Esophagus muscularis mucosa (tissue), 4 donors: ENCODE results near the gene CGB1. TPM values are rescaled to one million over a fixed set of nuclear protein-coding genes. Genes with fewer than 3 reads are reported as not detected.

Experiments
- DNase-seq: peaks from one replicate; pipeline ENCODE4 v3.0.0-alpha.2; 2017; ENCODE audit errors: extremely low spot score
- H3K27ac ChIP-seq, 4 donors: fragments of 200-600 bp; sonication (generic); replicated peaks in 1 of 4; 1 replicate in 3 of 4; 2 replicates in 1 of 4; pipeline ENCODE4 v1.5.1; 2016 to 2019; ENCODE audit warnings: mild to moderate bottlenecking in 1 of 4
- H3K27me3 ChIP-seq, 4 donors: fragments of 200-600 bp; sonication (generic); one replicate each; pipeline versions ENCODE4 v1.5.1 to v1.6.0; 2016 to 2019
- H3K36me3 ChIP-seq, 4 donors: fragments of 200-600 bp; sonication (generic); one replicate each; pipeline ENCODE4 v1.5.1; 2016 to 2019
- H3K4me1 ChIP-seq, 4 donors: fragments of 200-600 bp; sonication (generic); one replicate each; pipeline ENCODE4 v1.5.1; 2016 to 2019
- H3K4me3 ChIP-seq, 4 donors: fragments of 200-600 bp; sonication (generic); 1 replicate in 2 of 4; 2 replicates in 2 of 4; pipeline ENCODE4 v1.5.1; 2016 to 2019; ENCODE audit warnings: mild to moderate bottlenecking in 4 of 4, moderate library complexity in 1 of 4
- H3K9me3 ChIP-seq, 4 donors: fragments of 200-600 bp; sonication (generic); 1 replicate in 3 of 4; 2 replicates in 1 of 4; pipeline ENCODE4 v1.5.1; 2016 to 2019
- EP300 ChIP-seq: sonication (generic); formaldehyde crosslinking; IDR thresholded peaks from one replicate; pipeline ENCODE4 v1.6.1; 2017; ENCODE audit warnings: antibody characterized with exemption
- POLR2A ChIP-seq: fragments of 450-650 bp; IDR thresholded peaks from one replicate; pipeline ENCODE4 v1.6.1; 2017; ENCODE audit warnings: antibody characterized with exemption, moderate library complexity, mild to moderate bottlenecking, low read depth
- POLR2AphosphoS5 ChIP-seq, 2 donors: sonication (generic); formaldehyde crosslinking; IDR thresholded peaks; one replicate each; pipeline ENCODE4 v1.6.1; 2017; ENCODE audit warnings: antibody characterized with exemption in 2 of 2
- WGBS: methylation state at CpG from one replicate; pipeline ENCODE4 v1.1.5; 2018; 5-methylcytosine and 5-hydroxymethylcytosine counted together
- intact Hi-C: fragments of 100-400 bp; cut with DNase I; formaldehyde crosslinking; loops from one replicate; pipeline ENCODE4 v1.15.1; 2023
- total RNA-seq, 4 donors: library from RNA; depleted of rRNA; stranded (reverse); fragments of >200 nt; gene quantifications; one replicate each; pipeline versions ENCODE4 v1.1.0 to v1.2.1, GENCODE V29; 2016
- TF ChIP-seq, protein P1 (sequence below), 3 experiments: fragments of 200-600 bp in 2 of 3; fragments of 450-650 bp in 1 of 3; sonication (generic) in 2 of 3; IDR thresholded peaks; one replicate each; pipeline ENCODE4 v1.5.1; 2017 to 2019; ENCODE audit warnings: antibody characterized with exemption in 3 of 3, mild to moderate bottlenecking in 2 of 3, moderate library complexity in 1 of 3

Gene CGB1
- total RNA-seq, 4 donors from 2014 or later: not detected

DNA sequence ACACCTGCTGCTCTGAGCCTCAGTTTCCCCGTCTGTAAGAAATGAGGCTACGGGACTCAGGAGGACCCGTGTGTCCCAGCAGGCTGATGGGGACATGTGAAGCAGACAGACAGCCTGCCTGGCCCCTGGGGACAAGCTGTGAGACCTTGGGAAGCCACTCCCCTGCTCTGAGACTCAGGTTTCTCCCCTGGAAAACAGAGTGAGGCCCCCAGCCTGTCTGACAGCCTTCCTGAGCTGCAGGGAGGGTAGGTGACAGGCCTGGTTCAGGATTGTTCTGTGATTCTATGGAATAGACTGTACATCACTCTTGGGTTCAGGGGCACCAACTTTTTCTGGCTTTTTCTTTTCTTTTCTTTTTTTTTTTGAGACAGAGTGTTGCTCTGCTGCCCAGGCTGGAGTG is 30.9 kb upstream of the CGB1 start:
- TF ChIP-seq EP300: no peak
- Histone ChIP-seq H3K4me1 (peaks cover 13 to 24% (median 19%) of the 10 kb centered on the region in 4 donors), H3K36me3 (no peaks in the 10 kb centered on the region), H3K9me3 (no peaks in the 10 kb centered on the region), H3K27ac (no peak overlapping the region), H3K27me3 (peaks cover 7 to 100% (median 48%) of the 10 kb centered on the region in 4 donors), H3K4me3 (no peak overlapping the region)
- 50% methylated on average over 2 of the region's 3 CpGs for WGBS
- intact Hi-C loops: no loop called here
- no peak for DNase-seq

- peaks cover 8 to 14% (median 11%) of the 10 kb centered on the region in 4 donors for H3K4me1 ChIP-seq
- DNase-seq: no peak
- H3K27ac ChIP-seq: no peak overlapping the region
- H3K9me3 ChIP-seq: no peaks in the 10 kb centered on the region
- intact Hi-C loops: no loop called here
- no peaks in the 10 kb centered on the region for H3K36me3 ChIP-seq
- 61% methylated on average over 13 of the region's 13 CpGs for WGBS
- TF ChIP-seq, protein P1, sequence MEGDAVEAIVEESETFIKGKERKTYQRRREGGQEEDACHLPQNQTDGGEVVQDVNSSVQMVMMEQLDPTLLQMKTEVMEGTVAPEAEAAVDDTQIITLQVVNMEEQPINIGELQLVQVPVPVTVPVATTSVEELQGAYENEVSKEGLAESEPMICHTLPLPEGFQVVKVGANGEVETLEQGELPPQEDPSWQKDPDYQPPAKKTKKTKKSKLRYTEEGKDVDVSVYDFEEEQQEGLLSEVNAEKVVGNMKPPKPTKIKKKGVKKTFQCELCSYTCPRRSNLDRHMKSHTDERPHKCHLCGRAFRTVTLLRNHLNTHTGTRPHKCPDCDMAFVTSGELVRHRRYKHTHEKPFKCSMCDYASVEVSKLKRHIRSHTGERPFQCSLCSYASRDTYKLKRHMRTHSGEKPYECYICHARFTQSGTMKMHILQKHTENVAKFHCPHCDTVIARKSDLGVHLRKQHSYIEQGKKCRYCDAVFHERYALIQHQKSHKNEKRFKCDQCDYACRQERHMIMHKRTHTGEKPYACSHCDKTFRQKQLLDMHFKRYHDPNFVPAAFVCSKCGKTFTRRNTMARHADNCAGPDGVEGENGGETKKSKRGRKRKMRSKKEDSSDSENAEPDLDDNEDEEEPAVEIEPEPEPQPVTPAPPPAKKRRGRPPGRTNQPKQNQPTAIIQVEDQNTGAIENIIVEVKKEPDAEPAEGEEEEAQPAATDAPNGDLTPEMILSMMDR (IDR thresholded peaks at IDR 0.05): no peak
- no peak for TF ChIP-seq EP300
- TF ChIP-seq POLR2A: no peak
- no peak for TF ChIP-seq POLR2AphosphoS5 (IDR thresholded peaks at IDR 0.05)
- H3K4me3 ChIP-seq: no peak overlapping the region
- peaks cover 0 to 100% (median 38%) of the 10 kb centered on the region in 4 donors for H3K27me3 ChIP-seq
Measured at GRCh38 chr19:49065905-49066512, 29.3 kb upstream of the CGB1 start.

DNA sequence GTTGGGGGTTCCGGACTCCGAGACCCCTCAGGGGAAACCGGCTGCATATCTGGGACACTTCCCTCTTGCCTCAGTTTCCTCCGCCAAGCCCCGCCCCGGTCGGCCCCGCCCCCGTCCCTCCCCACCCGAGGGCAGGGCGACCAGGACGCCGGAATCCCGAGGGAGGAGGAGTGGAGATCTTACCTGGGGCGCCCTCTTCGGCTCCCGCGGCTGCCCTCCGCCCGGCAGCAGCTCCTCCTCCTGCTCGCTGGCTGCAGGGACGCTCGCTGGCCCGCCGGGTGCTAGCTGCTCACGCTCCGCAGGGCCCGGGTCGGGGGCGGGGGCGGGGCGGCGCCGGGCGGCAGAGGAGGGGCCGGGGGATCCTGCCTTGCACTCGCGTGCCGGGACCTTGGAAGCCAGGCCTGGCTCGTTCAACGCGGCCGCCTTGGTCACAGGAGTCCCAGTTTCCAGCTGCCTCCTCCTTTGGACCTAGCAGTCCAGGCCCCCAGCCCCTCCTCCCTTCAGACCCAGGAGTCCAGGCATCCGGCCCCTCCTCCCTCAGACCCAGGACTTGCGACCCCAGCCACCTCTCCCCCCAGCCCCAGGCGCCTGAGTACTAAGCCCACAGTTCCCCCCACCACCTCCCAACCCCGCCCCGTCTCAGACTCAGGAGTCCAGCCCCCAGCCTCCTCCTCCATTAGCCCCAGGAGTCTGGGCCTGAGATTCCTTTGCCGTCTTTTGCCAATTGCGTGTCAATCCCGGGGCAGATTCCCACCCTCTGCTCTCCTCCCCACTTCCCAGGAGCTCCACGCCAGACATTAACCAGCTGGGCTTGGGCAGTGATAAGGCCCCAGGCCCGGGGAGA is 28.3 kb upstream of the CGB1 start, which contains the start of gene NTF4:
Gene NTF4 (minus strand): TSS at position 51 of the 844 bp plus-strand sequence. CDS start 2,821 bp downstream, outside the sequence.
- peak within 1 kb of the TSS; percentile 24 to 41 (median 28) for H3K4me3 ChIP-seq
- no peak within 1 kb of the TSS for H3K27ac ChIP-seq

GRCh38 chr19:49064029-49064629 is 27.4 kb upstream of the CGB1 start:
- intact Hi-C loops: no loop called here
- Histone ChIP-seq H3K36me3 (no peaks in the 10 kb centered on the region), H3K27me3 (peaks cover 0 to 93% (median 27%) of the 10 kb centered on the region in 4 donors), H3K4me1 (peaks cover 8 to 14% (median 11%) of the 10 kb centered on the region in 4 donors), H3K4me3 (no peak overlapping the region), H3K27ac (no peak overlapping the region), H3K9me3 (no peaks in the 10 kb centered on the region)
- TF ChIP-seq EP300: no peak
- no peak for TF ChIP-seq POLR2A
- TF ChIP-seq, protein P1 (IDR thresholded peaks at IDR 0.05): no peak
- TF ChIP-seq POLR2AphosphoS5 (IDR thresholded peaks at IDR 0.05): no peak
- 59% methylated on average over 9 of the region's 10 CpGs for WGBS
- DNase-seq: no peak

More for the DNA sequence above, 28.3 kb upstream of the CGB1 start, which contains the start of gene NTF4:
- DNase-seq: no peak
- Histone ChIP-seq H3K36me3 (no peaks in the 10 kb centered on the region), H3K9me3 (no peaks in the 10 kb centered on the region), H3K27me3 (peaks cover 0 to 99% (median 29%) of the 10 kb centered on the region in 4 donors), H3K4me1 (peaks cover 8 to 14% (median 11%) of the 10 kb centered on the region in 4 donors)
- intact Hi-C loops: no loop called here
- TF ChIP-seq POLR2AphosphoS5 (IDR thresholded peaks at IDR 0.05): no peak
- TF ChIP-seq, protein P1 (IDR thresholded peaks at IDR 0.05): no peak
- WGBS: 16% methylated on average over 11 of the region's 53 CpGs

- DNase-seq: no peak
- H3K4me3 ChIP-seq: no peak overlapping the region
- H3K36me3 ChIP-seq: no peaks in the 10 kb centered on the region
- TF ChIP-seq POLR2A (no peak), POLR2AphosphoS5 (IDR thresholded peaks at IDR 0.05) (no peak), EP300 (no peak)
- TF ChIP-seq, protein P1 (IDR thresholded peaks at IDR 0.05): no peak
- intact Hi-C loops: no loop called here
- H3K27me3 ChIP-seq: peaks cover 0 to 88% (median 27%) of the 10 kb centered on the region in 4 donors
- no peaks in the 10 kb centered on the region for H3K9me3 ChIP-seq
- WGBS: 66% methylated on average over 24 of the region's 25 CpGs
- peaks cover 24 to 32% (median 29%) of the 10 kb centered on the region in 4 donors for H3K4me1 ChIP-seq
- H3K27ac ChIP-seq: no peak overlapping the region
Measured at GRCh38 chr19:49061445-49061844, 24.8 kb upstream of the CGB1 start.
